Activated CD4-positive, alpha-beta T cell treated with anti-CD3 and anti-CD28 coated beads for 4 hours (primary cell): ENCODE data around the gene HYAL2.

Source experiments
- DNase-seq, 2 donors: peaks; one replicate each; pipeline ENCODE4 v3.0.0-alpha.2; 2020

The HYAL2 gene

DNA sequence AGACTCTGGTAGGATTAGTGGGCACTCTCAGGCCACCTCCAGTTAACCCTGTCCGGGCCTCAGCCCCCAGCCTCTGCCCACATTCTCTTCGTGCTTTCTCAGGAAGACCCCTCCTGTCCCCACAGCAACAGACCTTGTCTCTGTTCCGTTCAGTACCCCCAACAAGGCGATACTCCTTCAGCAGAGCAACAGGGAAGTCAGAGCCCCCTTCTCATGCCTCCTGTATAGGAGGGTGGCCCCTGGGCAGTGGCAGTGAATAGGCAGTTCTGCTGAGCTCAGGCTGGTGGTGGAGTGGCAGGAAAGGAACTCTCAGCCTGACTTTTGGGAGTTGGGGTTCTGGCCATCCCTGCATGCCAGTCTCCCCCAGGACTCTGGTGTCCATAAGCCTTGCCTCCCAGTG, 53.1 kb downstream of the HYAL2 start:
- no peak for DNase-seq

DNA sequence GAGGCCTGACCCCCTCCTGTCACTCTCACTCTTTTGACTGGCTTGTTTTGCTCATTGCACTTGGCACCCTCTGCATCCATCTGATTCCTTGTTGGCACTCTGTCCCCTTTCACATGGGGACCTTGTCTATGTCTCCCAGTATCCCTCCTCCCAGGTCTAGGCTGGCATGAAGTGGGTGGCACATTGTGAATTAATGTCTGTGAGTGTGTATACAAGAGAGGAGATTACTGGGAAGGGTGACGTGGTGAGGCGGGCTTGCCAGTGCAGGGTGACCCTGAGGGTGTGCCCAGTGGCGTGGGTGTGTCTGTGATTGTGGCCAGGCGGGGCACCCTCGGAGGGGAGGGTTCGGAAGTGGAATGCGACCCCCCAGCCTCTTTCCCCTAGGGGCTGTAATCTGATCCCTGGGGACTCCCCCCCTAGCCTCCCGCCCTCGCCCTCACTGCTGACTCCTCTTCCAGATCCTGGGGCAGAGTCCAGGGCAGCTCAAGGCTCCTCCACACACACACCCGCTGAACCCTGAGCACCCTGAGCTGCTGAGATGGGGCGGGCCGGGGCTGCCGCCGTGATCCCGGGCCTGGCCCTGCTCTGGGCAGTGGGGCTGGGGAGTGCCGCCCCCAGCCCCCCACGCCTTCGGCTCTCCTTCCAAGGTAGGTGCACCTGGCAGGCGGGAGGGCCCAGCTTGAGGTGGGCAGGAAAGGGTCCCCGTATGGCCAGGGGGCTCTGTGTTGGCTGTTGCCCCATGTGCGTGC, 53.7 kb downstream of the HYAL2 start, which contains the start of gene SEMA3B:
Gene SEMA3B, plus strand, starts transcription at position 445 of the 749 bp plus-strand sequence. Its CDS starts 94 bp downstream, at position 539.
- DNase-seq: no peak

DNA sequence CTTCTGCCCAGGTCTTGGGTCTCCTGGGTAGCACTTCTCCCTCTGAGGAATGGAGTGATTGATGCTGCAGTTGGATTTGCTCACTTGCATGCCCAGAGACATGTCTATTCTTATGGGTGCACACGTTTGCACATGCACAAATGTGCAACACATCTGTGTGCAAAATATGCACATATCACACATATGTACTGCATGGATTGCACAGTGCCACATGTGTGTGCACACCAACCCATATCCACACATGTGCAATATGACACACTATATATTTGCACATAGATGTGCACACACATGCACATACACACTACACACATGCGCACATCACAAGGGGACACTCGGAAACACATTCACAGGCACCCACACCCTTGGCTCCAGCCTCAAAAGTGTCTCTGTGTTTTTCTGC, 54.3 kb downstream of the HYAL2 start:
- no peak for DNase-seq
